Uterus (tissue), 4 donors: Measurements from ENCODE around the gene RBMS3. TPM values are rescaled to one million over a fixed set of nuclear protein-coding genes. Genes with fewer than 3 reads are reported as not detected.

Source experiments
- DNase-seq, 2 donors: peaks; one replicate each; pipeline ENCODE4 v3.0.0-alpha.2; 2019 to 2020
- H3K27ac ChIP-seq, 2 donors: fragments of 200-600 bp; sonication (generic); 1 replicate in 1 of 2; 2 replicates in 1 of 2; pipeline ENCODE4 v1.5.1; 2016 to 2018
- H3K27me3 ChIP-seq, 2 donors: fragments of 200-600 bp; sonication (generic); one replicate each; pipeline ENCODE4 v1.5.1; 2018 to 2019; ENCODE audit warnings: control low read depth in 1 of 2
- H3K36me3 ChIP-seq, 2 donors: fragments of 200-600 bp; sonication (generic); one replicate each; pipeline ENCODE4 v1.5.1; 2019; ENCODE audit warnings: control low read depth in 1 of 2
- H3K4me1 ChIP-seq, 2 donors: fragments of 200-600 bp; sonication (generic); one replicate each; pipeline ENCODE4 v1.5.1; 2018 to 2019; ENCODE audit warnings: control low read depth in 1 of 2
- H3K4me3 ChIP-seq, 2 donors: fragments of 200-600 bp; sonication (generic); 1 replicate in 1 of 2; 2 replicates in 1 of 2; pipeline ENCODE4 v1.5.1; 2018 to 2019; ENCODE audit warnings: mild to moderate bottlenecking in 1 of 2
- H3K9me3 ChIP-seq, 2 donors: fragments of 200-600 bp; sonication (generic); one replicate each; pipeline ENCODE4 v1.5.1; 2019; ENCODE audit warnings: control low read depth in 1 of 2
- POLR2A ChIP-seq, 2 donors: fragments of 450-650 bp; IDR thresholded peaks; one replicate each; pipeline ENCODE4 v1.6.1; 2016; ENCODE audit warnings: antibody characterized with exemption in 2 of 2, mild to moderate bottlenecking in 1 of 2, moderate library complexity in 1 of 2
- intact Hi-C: fragments of 100-400 bp; cut with DNase I; formaldehyde crosslinking; loops from one replicate; pipeline ENCODE4 v1.15.1; 2023; ENCODE audit warnings: low total_unique reads
- total RNA-seq, 4 donors: library from RNA; depleted of rRNA in 3 of 4; stranded (reverse); fragments of >200 nt in 3 of 4; gene quantifications; one replicate each; pipeline versions ENCODE4 v1.1.0 to v1.2.4, GENCODE V29; 2014 to 2023
- TF ChIP-seq, protein P1 (sequence below), 4 experiments: fragments of 200-600 bp in 2 of 4; fragments of 450-650 bp in 2 of 4; sonication (generic) in 2 of 4; IDR thresholded peaks; one replicate each; pipeline ENCODE4 v1.5.1; 2016 to 2019; ENCODE audit warnings: antibody characterized with exemption in 4 of 4, mild to moderate bottlenecking in 2 of 4, moderate library complexity in 1 of 4
- donor health status: DM: yes; HTN: yes; CAD: no.

The RBMS3 gene
- total RNA-seq, 4 donors from 2014 or later, result 45.9 to 113 (median 75.4) TPM

GRCh38 chr3:29281094-29281343, 148 bp downstream of the RBMS3 start:
- Histone ChIP-seq H3K36me3 (no peaks in the 10 kb centered on the region), H3K27me3 (no peaks in the 10 kb centered on the region), H3K4me3 (peak overlapping the region; percentile 44 to 56), H3K4me1 (peaks cover 0 to 6% of the 10 kb centered on the region in 2 donors), H3K9me3 (no peaks in the 10 kb centered on the region), H3K27ac (peak overlapping the region; percentile 89 to 92)
- no peak for DNase-seq
- intact Hi-C loops, result no loop called here
- TF ChIP-seq, protein P1, sequence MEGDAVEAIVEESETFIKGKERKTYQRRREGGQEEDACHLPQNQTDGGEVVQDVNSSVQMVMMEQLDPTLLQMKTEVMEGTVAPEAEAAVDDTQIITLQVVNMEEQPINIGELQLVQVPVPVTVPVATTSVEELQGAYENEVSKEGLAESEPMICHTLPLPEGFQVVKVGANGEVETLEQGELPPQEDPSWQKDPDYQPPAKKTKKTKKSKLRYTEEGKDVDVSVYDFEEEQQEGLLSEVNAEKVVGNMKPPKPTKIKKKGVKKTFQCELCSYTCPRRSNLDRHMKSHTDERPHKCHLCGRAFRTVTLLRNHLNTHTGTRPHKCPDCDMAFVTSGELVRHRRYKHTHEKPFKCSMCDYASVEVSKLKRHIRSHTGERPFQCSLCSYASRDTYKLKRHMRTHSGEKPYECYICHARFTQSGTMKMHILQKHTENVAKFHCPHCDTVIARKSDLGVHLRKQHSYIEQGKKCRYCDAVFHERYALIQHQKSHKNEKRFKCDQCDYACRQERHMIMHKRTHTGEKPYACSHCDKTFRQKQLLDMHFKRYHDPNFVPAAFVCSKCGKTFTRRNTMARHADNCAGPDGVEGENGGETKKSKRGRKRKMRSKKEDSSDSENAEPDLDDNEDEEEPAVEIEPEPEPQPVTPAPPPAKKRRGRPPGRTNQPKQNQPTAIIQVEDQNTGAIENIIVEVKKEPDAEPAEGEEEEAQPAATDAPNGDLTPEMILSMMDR (IDR thresholded peaks at IDR 0.05), result no peak
- TF ChIP-seq POLR2A (IDR thresholded peaks at IDR 0.05), result no peak

DNA sequence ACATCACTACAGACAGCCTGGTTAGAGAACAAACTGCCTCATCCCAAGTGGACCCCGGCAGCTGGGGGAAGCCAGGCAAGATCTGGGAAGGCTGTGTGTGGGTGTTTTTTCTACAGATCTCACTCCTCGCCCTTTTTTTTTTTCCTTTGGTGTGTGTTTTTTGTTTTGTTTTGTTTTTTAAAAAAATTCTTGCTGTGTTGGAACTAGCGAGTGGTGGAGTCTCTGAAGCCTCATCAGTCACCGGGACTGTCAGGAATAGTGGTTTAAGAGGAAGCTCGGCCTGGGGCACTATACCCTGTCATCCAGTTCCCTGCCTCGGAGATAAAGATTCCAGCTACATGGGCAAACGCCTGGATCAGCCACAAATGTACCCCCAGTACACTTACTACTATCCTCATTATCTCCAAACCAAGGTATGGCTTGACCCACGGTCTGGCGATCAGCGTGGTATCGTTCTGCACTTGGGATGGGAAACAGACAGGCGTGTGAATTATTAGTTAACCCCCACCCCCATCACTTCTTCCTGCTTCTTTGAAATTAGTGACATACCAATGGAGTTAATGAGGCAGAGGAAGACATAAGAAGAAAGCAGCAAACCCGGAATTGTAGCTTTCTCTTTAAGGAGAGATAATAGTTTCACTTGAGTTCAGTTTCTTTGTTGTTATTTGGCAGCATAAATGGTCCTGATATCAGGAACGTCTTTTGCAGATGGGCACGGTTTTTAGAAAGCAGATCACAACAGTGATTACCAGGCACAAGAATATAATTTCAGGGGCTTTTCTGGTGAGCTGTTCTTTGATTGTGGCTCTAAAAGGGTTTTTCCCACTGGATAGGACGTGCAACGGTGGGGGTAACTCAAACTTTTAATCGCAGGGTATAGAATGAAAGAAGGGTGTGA, 722 bp downstream of the RBMS3 start:
- DNase-seq, result peak; percentile 18 to 32
- TF ChIP-seq POLR2A (IDR thresholded peaks at IDR 0.05), result no peak
- TF ChIP-seq, protein P1 (IDR thresholded peaks at IDR 0.05), result no peak
- intact Hi-C loops, result no loop called here
- Histone ChIP-seq H3K36me3 (no peaks in the 10 kb centered on the region), H3K27me3 (no peaks in the 10 kb centered on the region), H3K4me1 (peaks cover 0 to 6% of the 10 kb centered on the region in 2 donors), H3K4me3 (peak overlapping the region; percentile 44 to 56), H3K27ac (peak overlapping the region; percentile 89 to 92), H3K9me3 (no peaks in the 10 kb centered on the region)

DNA sequence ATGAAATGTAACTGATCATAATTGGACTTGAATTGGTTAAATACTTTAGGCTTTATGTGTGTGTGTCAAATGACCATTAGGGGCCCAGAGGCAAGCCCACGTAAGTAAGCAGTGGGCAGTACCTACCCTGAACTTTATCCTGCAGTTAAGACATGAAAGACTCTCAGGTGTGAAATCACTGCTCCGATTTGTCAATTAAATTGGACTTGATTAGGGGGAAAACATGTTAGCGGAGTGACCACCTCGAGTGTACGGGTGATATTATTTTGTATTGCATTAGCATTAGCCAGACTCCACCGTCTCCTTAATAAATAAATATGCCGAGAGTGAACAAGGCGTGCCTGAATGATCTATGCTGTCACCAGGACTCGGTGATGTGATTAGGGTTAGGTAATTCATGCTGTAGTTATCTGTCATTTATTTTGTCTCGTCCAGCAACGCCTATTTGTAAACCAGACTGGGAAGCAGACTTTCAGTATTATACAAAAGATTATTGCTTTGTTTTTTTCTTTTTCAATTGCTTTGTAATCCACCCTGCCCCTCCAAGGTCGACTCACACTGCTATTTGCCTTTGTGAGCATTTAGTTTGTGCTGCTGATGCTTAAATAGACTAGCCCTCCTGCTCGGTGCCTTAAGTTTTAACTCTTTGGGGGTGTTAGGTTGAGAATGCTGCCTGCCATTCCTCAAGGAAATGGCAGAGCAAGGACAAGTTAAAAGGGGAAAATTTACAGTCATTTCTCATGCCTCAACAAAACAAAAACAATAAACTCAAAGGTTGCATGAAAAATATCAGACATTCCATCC, 1.8 kb downstream of the RBMS3 start:
- DNase-seq, result no peak
- no peaks in the 10 kb centered on the region for H3K27me3 ChIP-seq
- peak overlapping the region; percentile 89 to 92 for H3K27ac ChIP-seq
- H3K4me1 ChIP-seq, result peaks cover 0 to 9% of the 10 kb centered on the region in 2 donors
- H3K9me3 ChIP-seq, result no peaks in the 10 kb centered on the region
- H3K4me3 ChIP-seq, result peak overlapping the region; percentile 44 to 56
- no peak for TF ChIP-seq POLR2A (IDR thresholded peaks at IDR 0.05)
- TF ChIP-seq, protein P1 (IDR thresholded peaks at IDR 0.05), result no peak
- intact Hi-C loops, result no loop called here
- H3K36me3 ChIP-seq, result no peaks in the 10 kb centered on the region

GRCh38 chr3:29283231-29284119, 2.6 kb downstream of the RBMS3 start:
- Histone ChIP-seq H3K4me3 (peak overlapping the region; percentile 44 to 56), H3K9me3 (no peaks in the 10 kb centered on the region), H3K27me3 (no peaks in the 10 kb centered on the region), H3K36me3 (no peaks in the 10 kb centered on the region), H3K4me1 (peaks cover 0 to 9% of the 10 kb centered on the region in 2 donors), H3K27ac (peak overlapping the region; percentile 89 to 92)
- intact Hi-C loops, result no loop called here
- no peak for TF ChIP-seq POLR2A (IDR thresholded peaks at IDR 0.05)
- TF ChIP-seq, protein P1 (IDR thresholded peaks at IDR 0.05), result no peak
- DNase-seq, result no peak
